GM10266 (cell line): ENCODE results near the gene HIP1.
"Not testable (repeated sequence)": the region's sequence is repeated elsewhere in the genome, so short reads cannot be mapped to it uniquely, and the experiment has no call there.

Experiments used
- DNase-seq: peaks from one replicate; pipeline ENCODE4 v3.0.0; 2012; ENCODE audit errors: extremely low spot score
- TF ChIP-seq, protein P1 (sequence below): IDR thresholded peaks from 2 replicates; pipeline ENCODE4 v1.5.1; 2012; ENCODE audit warnings: mild to moderate bottlenecking, low read depth; ENCODE audit not compliant: control insufficient read depth, insufficient read depth; ENCODE audit errors: missing control alignments

The HIP1 gene

DNA sequence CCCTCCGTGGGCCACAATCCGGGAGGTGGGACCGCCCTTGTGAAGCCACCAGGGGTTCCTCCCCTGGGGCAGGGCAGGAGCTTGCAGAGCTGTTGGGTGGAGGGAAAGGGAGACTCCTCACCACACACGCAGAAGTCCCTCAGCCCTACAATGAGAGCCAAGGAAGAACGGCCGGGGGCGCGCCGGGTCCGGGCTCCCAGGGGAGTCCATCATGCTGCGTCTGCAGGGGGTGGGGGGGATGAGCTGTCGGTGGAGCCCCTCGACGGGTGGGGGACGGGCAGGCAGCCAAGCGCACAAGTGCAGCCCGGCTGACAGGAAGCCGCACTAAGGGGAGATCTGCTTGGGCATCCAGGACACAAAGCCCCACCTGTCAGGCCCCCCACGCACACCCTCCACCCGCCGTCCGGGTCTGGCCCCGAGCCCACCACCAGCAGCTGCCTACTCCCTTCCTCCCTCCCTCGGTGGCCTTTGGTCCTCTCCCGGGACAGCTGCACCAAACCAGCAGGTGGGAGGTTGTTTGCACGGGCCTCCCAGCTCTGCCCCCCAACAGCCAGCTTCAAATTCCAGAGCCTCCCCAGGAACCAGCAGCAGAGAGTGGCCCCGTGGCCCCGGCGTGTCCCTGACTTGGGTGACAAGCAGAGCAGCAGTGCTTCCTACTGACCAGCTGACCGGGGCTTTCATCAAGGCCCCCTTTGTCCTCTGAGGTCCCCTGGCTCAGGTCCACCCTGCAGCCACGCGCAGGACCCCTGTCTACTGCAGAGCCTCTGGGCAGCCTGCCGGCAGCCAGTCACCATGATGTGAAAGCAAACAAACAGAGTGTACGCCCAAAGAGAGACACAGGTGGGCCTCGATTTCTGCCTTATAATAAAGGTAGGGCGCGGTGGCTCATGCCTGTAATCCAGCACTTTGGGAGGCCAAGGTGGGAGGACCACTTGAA is 50.3 kb downstream of the HIP1 start:
- no peak for DNase-seq
- TF ChIP-seq, protein P1, sequence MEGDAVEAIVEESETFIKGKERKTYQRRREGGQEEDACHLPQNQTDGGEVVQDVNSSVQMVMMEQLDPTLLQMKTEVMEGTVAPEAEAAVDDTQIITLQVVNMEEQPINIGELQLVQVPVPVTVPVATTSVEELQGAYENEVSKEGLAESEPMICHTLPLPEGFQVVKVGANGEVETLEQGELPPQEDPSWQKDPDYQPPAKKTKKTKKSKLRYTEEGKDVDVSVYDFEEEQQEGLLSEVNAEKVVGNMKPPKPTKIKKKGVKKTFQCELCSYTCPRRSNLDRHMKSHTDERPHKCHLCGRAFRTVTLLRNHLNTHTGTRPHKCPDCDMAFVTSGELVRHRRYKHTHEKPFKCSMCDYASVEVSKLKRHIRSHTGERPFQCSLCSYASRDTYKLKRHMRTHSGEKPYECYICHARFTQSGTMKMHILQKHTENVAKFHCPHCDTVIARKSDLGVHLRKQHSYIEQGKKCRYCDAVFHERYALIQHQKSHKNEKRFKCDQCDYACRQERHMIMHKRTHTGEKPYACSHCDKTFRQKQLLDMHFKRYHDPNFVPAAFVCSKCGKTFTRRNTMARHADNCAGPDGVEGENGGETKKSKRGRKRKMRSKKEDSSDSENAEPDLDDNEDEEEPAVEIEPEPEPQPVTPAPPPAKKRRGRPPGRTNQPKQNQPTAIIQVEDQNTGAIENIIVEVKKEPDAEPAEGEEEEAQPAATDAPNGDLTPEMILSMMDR, result no peak

DNA sequence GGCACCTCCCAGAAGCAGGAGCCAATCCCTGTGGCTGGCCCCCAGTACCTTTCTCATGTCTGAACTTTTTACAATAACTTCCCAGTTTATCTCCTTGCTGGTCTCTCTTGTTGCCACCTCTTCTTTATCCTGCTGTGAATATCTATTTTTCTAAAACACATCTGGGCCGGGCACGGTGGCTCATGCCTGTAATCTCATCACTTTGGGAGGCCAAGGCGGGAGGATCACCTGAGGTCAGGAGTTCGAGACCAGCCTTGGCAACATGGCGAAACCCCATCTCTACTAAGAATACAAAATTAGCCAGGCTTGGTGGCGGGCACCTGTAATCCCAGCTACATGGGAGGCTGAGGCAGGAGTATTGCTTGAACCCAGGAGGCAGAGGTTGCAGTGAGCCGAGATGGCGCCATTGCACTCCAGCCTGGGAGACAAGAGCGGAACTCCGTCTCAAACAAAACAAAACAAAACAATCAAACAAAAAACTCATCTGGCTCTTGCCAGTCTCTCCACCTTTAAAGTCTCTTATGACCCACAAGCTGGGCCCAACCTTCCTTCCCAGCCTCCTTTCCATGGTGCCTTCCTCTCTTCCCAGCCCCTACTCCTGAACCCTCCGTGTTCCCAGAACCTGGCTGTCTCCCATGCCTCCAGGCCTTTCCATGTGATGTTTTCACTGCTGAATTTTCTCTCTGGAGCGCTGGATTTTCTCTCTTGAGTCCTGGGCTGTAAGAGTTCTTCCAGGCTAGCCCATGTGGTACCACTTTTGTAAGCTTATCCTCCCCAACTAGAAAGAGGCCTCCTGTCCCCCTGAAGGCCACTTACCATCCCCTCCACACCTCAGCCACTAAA is 51.3 kb downstream of the HIP1 start:
- TF ChIP-seq, protein P1, result no peak
- DNase-seq, result no peak

DNA sequence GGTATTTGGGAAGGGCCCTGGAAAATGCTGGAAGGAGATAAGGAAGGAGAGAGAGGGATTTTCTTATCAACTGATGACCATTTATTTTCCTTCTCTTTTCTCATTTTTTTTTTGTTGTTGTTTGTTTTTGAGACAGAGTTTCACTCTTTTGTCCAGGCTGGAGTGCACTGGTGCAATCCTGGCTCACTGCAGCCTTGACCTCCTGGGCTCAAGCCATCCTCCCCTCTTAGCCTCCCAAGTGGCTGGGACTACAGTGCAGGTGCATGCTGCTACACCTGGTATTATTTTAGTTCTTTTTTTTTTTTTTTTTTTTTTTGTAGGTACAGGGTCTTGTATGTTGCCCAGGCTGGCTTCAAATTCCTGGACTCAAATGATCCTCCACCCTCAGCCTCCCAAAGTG is 52.2 kb downstream of the HIP1 start:
- TF ChIP-seq, protein P1, result no peak
- DNase-seq, result no peak

DNA sequence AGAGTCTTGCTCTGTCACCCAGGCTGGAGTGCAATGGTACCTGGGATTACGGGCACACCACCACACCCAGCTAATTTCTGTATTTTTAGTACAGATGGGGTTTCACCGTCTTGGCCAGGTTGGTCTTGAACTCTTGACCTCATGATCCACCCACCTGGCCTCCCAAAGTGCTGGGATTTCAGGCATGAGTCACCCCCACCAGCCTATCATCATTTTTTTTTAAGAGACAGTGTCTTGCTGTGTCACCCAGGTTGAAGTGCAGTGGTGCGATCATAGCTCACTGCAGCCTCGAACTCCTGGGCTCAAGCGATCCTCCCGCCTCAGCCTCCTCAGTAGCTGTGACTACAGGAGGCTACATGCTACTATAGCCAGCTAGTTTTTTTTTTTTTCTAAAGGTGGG is 56.7 kb downstream of the HIP1 start:
- not testable (repeated sequence) for DNase-seq

DNA sequence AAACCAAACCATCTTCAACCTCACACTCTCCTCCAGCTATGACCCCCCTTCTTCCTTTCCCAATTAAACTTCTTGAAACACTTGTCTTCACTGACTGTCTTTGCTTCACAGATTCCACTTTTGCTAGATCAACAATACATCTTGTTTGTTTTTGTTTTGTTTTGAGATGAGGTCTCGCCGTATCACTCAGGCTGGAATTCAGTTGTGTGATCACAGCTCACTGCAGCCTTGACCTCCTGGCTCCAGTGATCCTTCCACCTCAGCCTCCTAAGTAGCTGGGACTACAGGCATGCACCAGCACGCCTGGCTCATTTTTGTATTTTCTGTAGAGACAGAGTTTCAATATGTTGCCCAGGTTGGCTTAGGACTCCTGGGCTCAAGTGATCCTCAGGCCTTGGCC is 59.7 kb downstream of the HIP1 start:
- no peak for DNase-seq
- TF ChIP-seq, protein P1, result no peak

DNA sequence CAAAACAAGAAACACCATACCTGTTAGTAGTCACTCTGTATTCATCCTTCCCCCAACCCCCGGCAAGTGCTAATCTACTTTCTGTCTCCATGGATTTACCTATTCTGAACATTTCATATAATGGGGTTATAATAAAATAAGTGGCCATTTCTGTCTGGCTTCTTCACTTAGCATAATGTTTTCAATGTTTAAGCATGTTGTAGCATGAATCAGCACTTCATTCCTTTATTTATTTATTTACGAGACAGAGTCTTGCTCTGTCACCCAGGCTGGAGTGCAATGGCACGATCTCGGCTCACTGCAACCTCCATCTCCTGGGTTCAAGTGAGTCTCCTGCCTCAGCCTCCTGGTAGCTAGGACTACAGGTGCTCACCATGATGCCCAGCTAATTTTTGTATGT is 69.2 kb downstream of the HIP1 start:
- no peak for DNase-seq
- TF ChIP-seq, protein P1, result no peak

DNA sequence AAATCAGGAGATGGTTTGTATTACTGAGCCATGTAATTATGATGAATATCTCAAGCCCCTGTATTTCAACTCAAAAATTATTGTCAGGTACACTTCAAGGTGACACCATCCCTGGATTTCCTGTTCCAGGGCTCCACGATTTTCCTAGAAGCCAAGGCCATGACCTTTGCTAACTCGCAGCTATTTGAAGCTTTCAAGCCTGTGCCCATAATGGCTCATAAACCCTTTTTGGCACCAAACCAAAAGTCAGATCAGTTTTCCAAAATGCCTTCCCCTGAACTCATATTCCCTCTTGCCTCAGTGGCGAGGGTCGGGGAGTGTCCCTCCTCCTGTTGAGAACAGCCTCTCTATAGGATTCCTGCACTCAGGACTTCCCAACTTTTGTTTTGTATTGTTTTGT is 70.8 kb downstream of the HIP1 start:
- TF ChIP-seq, protein P1, result no peak
- DNase-seq, result no peak
